GM23338 (cell line): ENCODE results near the gene PARVB.

Experiments
- CREB1 ChIP-seq: fragments of 250-450 bp; sonication (Bioruptor Pico); IDR thresholded peaks from 2 replicates; pipeline ENCODE4 v1.5.0; 2020; ENCODE audit warnings: low read depth, mild to moderate bottlenecking, moderate library complexity
- CTCF ChIP-seq, 2 experiments: fragments of 200-600 bp in 1 of 2; sonication (generic) in 1 of 2; conservative IDR thresholded peaks; 2 replicates each; pipeline versions ENCODE4 v1.5.1 to v1.6.1; 2016 to 2017; ENCODE audit warnings: antibody characterized with exemption in 2 of 2, low read depth in 2 of 2, mild to moderate bottlenecking in 2 of 2, moderate library complexity in 1 of 2
- ETS1 ChIP-seq: IDR thresholded peaks from 2 replicates; pipeline ENCODE4 v1.6.1; 2016; ENCODE audit warnings: antibody characterized with exemption
- EZH2 ChIP-seq: fragments of 200-600 bp; sonication (generic); IDR thresholded peaks from one replicate; pipeline ENCODE4 v1.8.0; 2017; ENCODE audit warnings: antibody characterized with exemption, mild to moderate bottlenecking, low read depth; ENCODE audit not compliant: unreplicated experiment
- EZH2phosphoT487 ChIP-seq: fragments of 200-600 bp; sonication (generic); IDR thresholded peaks from one replicate; pipeline ENCODE4 v1.8.1; 2018; ENCODE audit warnings: antibody characterized with exemption; ENCODE audit not compliant: unreplicated experiment
- NANOG ChIP-seq: IDR thresholded peaks from 2 replicates; pipeline ENCODE4 v1.6.1; 2016; ENCODE audit warnings: antibody characterized with exemption, borderline replicate concordance
- POLR2AphosphoS5 ChIP-seq: IDR thresholded peaks from 2 replicates; pipeline ENCODE4 v1.6.1; 2016; ENCODE audit warnings: antibody characterized with exemption, low read depth
- REST ChIP-seq: IDR thresholded peaks from one replicate; pipeline ENCODE4 v1.6.1; 2018; ENCODE audit warnings: antibody characterized with exemption; ENCODE audit not compliant: unreplicated experiment
- ZNF331 ChIP-seq: fragments of 250-450 bp; sonication (Bioruptor Pico); IDR thresholded peaks from 2 replicates; pipeline ENCODE4 v1.5.0; 2020; ENCODE audit warnings: low read depth, mild to moderate bottlenecking, moderate library complexity

GRCh38 chr22:44160421-44160820 lies 136.3 kb downstream of the PARVB start:
- TF ChIP-seq CTCF (conservative IDR thresholded peaks at IDR 0.05; ENCODE audit: low read depth in 2 of 2): no peak
- no peak for TF ChIP-seq CREB1 (CRISPR knock-in tag)
- no peak for TF ChIP-seq ZNF331 (CRISPR knock-in tag)
- TF ChIP-seq EZH2: no peak
- TF ChIP-seq POLR2AphosphoS5: no peak
- no peak for TF ChIP-seq EZH2phosphoT487
- TF ChIP-seq REST: no peak
- TF ChIP-seq NANOG: no peak
- TF ChIP-seq ETS1: no peak
